ENCODE results near the gene SLC30A3. TPM values are rescaled to one million over a fixed set of nuclear protein-coding genes. Genes with fewer than 3 reads are reported as not detected.

The SLC30A3 gene
- total RNA-seq, 3 donors from 2014 or later: 0.15 to 0.43 (median 0.18) TPM

DNA sequence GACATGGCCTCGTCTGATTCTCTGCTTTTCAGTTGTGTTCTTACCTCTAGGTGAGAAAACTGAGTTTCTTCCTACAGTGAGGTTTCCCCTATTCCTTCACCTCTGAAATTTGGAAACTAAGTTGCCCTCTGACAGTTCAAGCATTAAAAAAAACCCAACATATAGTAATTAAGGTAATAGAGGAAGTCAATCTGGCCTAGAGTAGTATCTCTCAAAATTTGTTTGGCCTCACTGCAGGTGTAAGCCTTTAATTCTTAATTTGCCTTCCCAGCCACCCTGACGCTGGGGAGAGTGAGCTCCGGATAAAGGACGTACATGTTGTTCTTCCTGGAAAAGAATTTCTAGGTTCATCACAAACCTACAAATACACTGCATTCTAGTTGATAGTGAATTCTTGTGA is 44.2 kb downstream of the SLC30A3 start:
- Mint-ChIP-seq H3K36me3 (ENCODE audit: insufficient read depth) (peaks cover 40% of the 10 kb centered on the region), H3K9me3 (no peaks in the 10 kb centered on the region), H3K4me1 (ENCODE audit: low read depth) (peaks cover 26% of the 10 kb centered on the region), H3K27me3 (ENCODE audit: low read depth) (no peaks in the 10 kb centered on the region), H3K4me3 (peak overlapping the region; percentile 98)
- DNase-seq: no peak
- ATAC-seq: no peak

DNA sequence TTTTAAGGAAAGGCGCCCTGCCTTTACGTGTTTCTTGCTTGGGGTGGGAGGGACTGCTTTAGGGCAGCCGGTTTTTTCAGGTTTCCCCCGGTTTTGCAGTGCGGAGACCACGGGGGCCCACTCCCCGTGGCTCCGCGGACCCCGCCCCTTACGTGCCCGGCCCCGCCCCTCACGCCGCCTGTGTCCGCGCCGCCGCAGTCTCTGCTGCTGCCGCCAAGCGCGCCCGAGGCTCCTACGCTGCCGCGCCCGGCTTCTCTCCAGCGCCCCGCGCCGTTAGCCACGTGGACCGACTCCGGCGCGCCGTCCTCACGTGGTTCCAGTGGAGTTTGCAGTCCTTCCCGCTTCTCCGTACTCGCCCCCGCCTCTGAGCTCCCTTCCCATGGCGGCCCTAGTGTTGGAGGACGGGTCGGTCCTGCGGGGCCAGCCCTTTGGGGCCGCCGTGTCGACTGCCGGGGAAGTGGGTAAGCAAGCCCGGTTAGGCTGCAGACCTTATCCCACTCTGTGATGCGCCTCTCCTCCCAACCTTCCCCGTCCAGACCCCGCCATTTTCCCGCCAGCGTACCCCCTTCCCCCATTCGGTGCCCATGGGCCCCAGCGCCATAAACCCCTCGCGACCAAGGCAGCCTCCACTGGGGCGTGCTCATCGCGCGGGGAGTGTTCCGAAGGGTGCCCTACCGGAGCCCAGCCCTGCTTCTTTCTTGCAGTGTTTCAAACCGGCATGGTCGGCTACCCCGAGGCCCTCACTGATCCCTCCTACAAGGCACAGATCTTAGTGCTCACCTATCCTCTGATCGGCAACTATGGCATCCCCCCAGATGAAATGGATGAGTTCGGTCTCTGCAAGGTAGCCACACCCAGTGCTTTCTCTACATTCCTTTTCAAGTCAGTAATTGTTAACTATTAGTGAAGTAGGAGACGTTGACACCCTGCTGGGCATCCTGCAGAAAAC is 45.4 kb downstream of the SLC30A3 start, which contains the start of gene CAD:
Gene CAD (plus strand): TSS at position 197 of the 949 bp plus-strand sequence. CDS start 183 bp downstream, at position 380.
- ATAC-seq (peak; percentile 88), DNase-seq (peak; percentile 87)
- Mint-ChIP-seq H3K36me3 (ENCODE audit: insufficient read depth) (peaks cover 38% of the 10 kb centered on the region), H3K4me3 (peak within 1 kb of the TSS; percentile 98), H3K9me3 (no peaks in the 10 kb centered on the region), H3K4me1 (ENCODE audit: low read depth) (peaks cover 35% of the 10 kb centered on the region), H3K27me3 (ENCODE audit: low read depth) (no peaks in the 10 kb centered on the region)

DNA sequence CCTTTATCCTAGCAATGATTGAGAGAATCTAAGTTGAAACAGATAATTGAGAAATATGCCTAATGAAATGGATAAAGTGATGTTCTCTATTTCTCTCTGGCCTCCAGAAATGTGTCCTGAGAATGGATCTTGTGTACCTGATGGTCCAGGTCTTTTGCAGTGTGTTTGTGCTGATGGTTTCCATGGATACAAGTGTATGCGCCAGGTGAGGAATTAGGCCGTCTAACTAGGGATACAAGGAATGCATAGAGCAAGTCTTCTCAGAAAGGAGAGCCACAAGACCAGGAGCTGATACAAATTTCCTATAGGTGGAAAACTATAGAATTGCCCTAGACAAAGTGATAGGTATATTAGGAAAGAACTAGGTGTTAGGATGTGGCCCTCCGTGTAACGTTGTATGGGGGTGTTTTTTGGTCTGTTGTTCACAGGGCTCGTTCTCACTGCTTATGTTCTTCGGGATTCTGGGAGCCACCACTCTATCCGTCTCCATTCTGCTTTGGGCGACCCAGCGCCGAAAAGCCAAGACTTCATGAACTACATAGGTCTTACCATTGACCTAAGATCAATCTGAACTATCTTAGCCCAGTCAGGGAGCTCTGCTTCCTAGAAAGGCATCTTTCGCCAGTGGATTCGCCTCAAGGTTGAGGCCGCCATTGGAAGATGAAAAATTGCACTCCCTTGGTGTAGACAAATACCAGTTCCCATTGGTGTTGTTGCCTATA is 46.3 kb downstream of the SLC30A3 start:
- H3K4me1 Mint-ChIP-seq (ENCODE audit: low read depth): peaks cover 35% of the 10 kb centered on the region
- no peak for ATAC-seq
- peak overlapping the region; percentile 98 for H3K4me3 Mint-ChIP-seq
- no peak for DNase-seq
- H3K36me3 Mint-ChIP-seq (ENCODE audit: insufficient read depth): peaks cover 33% of the 10 kb centered on the region
- no peaks in the 10 kb centered on the region for H3K9me3 Mint-ChIP-seq
- no peaks in the 10 kb centered on the region for H3K27me3 Mint-ChIP-seq (ENCODE audit: low read depth)

DNA sequence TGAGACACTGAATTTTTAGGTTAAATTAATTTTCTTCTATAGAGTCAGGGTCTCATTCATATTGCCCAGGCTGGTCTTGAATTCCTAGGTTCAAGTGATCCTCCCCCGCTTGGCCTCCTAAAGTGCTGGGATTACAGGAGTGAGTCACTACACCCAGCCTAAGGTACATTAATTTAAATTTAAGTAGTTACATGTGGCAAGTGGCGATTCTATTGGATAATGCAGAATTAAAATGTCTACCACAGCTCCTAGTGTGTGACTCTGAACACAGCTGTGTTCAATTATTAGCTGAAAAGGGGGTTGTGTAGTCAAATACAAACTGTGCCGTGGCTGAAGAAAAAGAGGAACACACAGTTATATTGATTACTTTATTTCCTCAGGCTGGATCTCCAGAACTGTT is 47.9 kb downstream of the SLC30A3 start:
- Mint-ChIP-seq H3K27me3 (ENCODE audit: low read depth) (no peaks in the 10 kb centered on the region), H3K9me3 (no peaks in the 10 kb centered on the region), H3K36me3 (ENCODE audit: insufficient read depth) (peaks cover 27% of the 10 kb centered on the region), H3K4me1 (ENCODE audit: low read depth) (peaks cover 38% of the 10 kb centered on the region), H3K4me3 (no peak overlapping the region)
- DNase-seq: no peak
- ATAC-seq: no peak

DNA sequence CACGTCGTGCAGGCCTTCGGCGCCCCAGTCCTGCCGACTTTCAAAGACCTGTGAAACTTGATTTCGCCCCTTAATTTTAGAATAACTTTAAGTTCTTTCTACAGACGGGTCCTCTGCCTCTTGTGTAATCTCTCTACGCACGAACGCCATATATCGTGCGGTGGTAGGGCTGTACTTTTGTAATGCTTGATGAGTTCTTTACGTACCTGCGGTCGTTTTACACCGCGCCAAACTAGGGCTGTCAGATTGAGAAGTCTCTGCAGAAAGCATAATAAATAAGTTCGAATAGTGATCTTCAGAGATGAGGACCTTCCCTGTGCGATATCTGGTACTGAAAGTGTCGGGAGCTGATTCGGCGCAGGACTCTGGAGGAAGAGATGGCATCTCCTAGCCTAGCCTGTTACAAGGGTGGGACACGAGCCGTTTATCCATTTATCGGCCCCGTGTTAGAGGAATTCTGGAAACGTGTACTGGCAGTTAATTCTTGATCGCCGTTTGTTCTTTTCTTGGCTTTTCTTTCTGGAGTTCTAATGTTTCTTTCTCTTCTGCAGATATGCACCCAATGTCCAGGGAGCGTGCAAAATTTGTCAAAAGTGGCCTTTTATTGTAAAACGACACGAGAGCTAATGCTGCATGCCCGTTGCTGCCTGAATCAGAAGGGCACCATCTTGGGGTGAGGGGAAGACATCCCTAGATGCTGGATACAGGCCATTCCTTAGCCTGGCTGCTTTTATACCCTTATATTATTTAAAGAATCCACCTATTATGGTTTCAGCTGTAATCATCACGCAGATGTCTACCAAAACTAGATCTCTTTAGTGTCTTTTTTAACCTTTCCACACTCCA is 50.0 kb downstream of the SLC30A3 start:
- Mint-ChIP-seq H3K4me3 (peak overlapping the region; percentile 98), H3K4me1 (ENCODE audit: low read depth) (peaks cover 34% of the 10 kb centered on the region), H3K36me3 (ENCODE audit: insufficient read depth) (peaks cover 24% of the 10 kb centered on the region), H3K27me3 (ENCODE audit: low read depth) (no peaks in the 10 kb centered on the region), H3K9me3 (no peaks in the 10 kb centered on the region)
- peak; percentile 21 to 31 for ATAC-seq
- DNase-seq: peak; percentile 15

DNA sequence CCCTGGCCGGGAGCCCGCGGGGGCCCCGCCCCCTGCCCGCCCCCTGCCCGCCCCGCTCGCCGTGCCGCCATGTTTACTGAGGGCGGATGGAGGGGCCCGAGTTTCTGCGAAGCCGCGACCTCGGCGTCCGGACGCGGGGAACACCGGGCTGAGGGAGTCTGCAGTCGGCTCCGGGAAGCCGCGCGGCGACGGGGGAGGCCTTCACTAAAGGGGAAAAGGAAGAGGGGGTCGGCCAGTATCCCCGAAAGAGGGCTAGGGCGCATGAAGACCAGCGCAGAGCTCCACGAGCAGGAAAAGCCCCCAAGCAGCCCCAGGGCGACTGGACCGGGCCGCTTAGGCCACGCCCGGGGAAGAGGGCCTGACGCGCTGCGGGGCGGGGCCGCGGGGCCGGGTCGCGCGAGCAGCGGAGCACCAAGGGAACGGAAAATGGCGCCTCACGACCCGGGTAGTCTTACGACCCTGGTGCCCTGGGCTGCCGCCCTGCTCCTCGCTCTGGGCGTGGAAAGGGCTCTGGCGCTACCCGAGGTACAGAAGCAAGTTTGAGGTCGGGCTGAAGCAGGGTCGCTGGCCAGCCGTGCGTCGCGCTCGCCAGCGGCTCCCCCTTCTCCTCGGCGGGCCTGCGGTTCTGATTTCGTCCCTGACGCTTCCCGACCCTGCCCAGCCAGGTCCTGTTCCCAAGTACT is 50.8 kb downstream of the SLC30A3 start, which contains the start of the genes ATRAID and SLC5A6:
Gene ATRAID (plus strand): TSS at position 99 of the 683 bp plus-strand sequence. CDS start 328 bp downstream, at position 427.
Gene SLC5A6 (minus strand): TSS at position 326 of the 683 bp plus-strand sequence. CDS start 4,618 bp downstream, outside the sequence.
- Mint-ChIP-seq H3K9me3 (no peaks in the 10 kb centered on the region), H3K27me3 (ENCODE audit: low read depth) (no peaks in the 10 kb centered on the region), H3K4me3 (peak within 1 kb of the TSS; percentile 98), H3K4me1 (ENCODE audit: low read depth) (peaks cover 33% of the 10 kb centered on the region), H3K36me3 (ENCODE audit: insufficient read depth) (peaks cover 23% of the 10 kb centered on the region)
- peak; percentile 92 to 93 for ATAC-seq
- peak; percentile 83 for DNase-seq

DNA sequence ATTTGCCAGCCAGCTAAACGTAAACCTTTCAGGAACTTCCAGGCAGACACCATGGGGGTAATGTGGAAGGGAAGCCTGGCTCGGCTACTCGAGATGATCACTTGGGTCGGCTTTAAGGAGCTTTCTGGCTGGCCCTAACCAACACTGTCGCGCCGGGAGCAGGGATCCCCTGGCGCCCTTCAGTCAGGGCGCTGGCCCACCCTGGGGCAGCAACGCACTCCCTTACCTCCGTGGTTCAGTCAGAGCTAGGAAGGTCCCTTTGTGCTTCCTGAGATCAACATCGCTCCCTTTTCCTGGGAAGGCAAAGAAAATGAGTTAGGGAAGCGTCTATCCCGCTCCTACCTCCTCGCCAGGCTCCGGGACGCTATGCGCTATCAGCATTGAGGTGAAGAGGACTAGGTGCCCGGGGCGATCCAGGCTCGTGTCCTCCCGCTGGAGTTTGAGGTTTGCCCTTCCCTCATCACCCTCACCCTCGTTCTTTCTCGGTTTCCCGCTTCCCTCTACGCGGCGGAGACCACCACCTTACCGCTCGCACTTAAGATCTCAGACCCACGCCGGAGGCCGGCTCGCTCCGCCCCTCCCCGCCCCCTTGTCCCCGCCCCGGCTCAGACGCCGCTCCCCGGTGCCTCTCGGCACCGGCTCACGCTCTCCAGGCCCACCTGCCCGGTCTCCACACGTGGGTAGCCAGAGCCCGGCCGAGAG is 51.5 kb downstream of the SLC30A3 start:
- H3K9me3 Mint-ChIP-seq: no peaks in the 10 kb centered on the region
- peaks cover 26% of the 10 kb centered on the region for H3K4me1 Mint-ChIP-seq (ENCODE audit: low read depth)
- DNase-seq (no peak), ATAC-seq (no peak)
- no peaks in the 10 kb centered on the region for H3K27me3 Mint-ChIP-seq (ENCODE audit: low read depth)
- peaks cover 26% of the 10 kb centered on the region for H3K36me3 Mint-ChIP-seq (ENCODE audit: insufficient read depth)
- peak overlapping the region; percentile 98 for H3K4me3 Mint-ChIP-seq

DNA sequence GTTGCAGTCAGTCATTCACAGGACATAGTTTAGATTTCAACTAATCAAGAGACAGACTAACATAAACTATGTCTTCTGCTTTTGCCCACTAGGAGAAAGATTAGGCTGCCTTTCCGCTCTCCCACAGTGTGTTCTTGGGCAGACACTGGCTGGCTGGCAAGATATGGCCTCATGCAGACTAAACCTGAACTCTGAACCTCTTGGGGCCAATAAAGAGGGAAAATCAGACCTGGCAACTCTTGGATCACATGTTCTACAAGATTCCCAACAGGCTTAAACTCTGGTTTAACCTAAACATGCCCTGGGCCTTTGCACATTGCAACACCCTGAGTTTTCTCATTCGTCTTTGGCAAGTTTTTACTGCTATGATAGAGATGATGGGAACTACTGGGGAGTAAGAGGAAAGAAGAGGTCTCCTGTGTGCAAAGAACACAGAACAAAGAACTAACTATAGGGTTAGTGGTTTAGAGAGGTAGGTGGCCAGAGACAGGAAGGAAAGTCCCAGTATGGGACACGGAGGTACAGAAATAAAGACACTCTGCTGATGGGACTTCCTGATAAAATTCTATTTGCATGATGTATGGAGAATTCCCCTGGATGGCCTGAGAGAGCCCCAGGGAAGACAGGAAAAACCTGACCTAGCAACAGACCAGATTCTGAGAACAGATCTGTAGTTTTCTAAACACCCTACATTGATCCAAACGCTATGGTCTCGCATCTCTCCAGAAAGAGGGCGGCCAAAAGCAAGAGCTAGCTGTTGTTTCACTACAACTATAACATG is 53.0 kb downstream of the SLC30A3 start:
- H3K9me3 Mint-ChIP-seq: no peaks in the 10 kb centered on the region
- no peaks in the 10 kb centered on the region for H3K27me3 Mint-ChIP-seq (ENCODE audit: low read depth)
- peaks cover 34% of the 10 kb centered on the region for H3K4me1 Mint-ChIP-seq (ENCODE audit: low read depth)
- DNase-seq: no peak
- ATAC-seq: no peak
- H3K4me3 Mint-ChIP-seq: peak overlapping the region; percentile 46
- peaks cover 35% of the 10 kb centered on the region for H3K36me3 Mint-ChIP-seq (ENCODE audit: insufficient read depth)

DNA sequence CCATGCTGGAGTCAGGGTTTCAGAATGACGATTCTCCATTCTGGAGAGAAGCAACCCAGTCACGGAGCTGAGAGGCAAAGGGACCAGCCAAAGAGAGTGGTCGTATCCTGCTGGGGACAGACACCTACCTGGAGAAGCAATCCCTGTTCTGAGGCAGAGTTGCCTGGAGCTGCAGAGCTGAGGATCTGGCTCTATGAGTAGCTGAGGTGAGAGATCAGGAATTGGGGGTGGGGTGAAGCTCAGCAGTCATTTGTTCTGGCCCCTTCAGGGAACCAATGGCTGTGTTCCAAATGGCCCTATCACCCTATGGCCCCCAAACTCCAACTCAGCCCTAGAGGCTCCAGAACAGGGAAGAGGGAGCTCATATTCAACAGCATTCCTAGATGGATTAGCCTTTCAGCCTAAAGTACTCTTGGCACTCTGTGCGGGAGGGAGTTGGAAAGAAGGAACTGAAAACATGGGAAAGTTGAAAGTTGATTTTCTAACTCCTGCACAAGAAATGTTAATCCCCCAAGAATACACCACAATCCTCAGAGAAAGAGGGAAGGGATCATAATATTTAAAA is 54.3 kb downstream of the SLC30A3 start:
- H3K36me3 Mint-ChIP-seq (ENCODE audit: insufficient read depth): peaks cover 38% of the 10 kb centered on the region
- no peaks in the 10 kb centered on the region for H3K9me3 Mint-ChIP-seq
- ATAC-seq (no peak), DNase-seq (no peak)
- H3K27me3 Mint-ChIP-seq (ENCODE audit: low read depth): no peaks in the 10 kb centered on the region
- peaks cover 35% of the 10 kb centered on the region for H3K4me1 Mint-ChIP-seq (ENCODE audit: low read depth)
- no peak overlapping the region for H3K4me3 Mint-ChIP-seq

DNA sequence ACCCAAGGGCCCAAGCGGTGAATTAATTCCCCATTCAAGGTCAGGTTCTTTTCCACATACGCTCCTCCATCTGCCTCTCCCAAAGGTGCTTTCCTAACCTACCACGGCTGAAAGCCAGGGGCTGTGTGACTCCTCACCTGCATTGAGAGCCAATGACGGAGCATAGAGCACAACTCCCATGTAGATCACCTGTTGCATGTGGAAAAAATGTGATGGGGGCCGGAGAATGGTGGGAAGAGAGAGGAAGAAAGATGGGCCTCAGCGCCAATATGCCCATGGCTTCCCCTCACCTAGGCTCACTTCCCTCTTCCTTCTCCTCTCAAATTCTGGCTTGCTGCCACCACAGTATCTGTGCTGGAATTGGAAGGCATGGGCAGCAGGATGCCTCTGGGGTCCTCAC is 56.5 kb downstream of the SLC30A3 start:
- DNase-seq (no peak), ATAC-seq (no peak)
- Mint-ChIP-seq H3K27me3 (ENCODE audit: low read depth) (no peaks in the 10 kb centered on the region), H3K4me3 (no peak overlapping the region), H3K9me3 (no peaks in the 10 kb centered on the region), H3K4me1 (ENCODE audit: low read depth) (peaks cover 25% of the 10 kb centered on the region), H3K36me3 (ENCODE audit: insufficient read depth) (peaks cover 47% of the 10 kb centered on the region)

DNA sequence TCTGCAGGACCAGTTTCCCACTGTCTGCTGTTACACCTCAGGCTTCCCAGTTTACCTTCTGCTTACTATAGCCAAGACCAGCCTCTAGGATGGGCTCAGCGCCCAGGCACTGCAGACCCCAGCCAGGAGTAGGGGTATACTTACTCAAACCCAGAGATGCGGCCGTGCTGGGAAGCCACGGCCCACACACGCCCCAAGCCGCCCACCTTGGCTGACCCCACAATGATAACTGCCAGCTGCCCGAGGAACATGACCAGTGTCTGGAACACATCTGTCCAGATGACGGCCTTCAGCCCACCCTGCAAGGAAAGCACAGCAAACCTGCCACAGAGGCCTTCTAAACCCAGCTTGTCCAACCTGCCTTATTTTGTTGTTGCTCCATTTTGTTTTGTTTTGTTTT is 57.6 kb downstream of the SLC30A3 start:
- DNase-seq (no peak), ATAC-seq (no peak)
- no peak overlapping the region for H3K4me3 Mint-ChIP-seq
- H3K27me3 Mint-ChIP-seq (ENCODE audit: low read depth): no peaks in the 10 kb centered on the region
- H3K36me3 Mint-ChIP-seq (ENCODE audit: insufficient read depth): peaks cover 49% of the 10 kb centered on the region
- peaks cover 24% of the 10 kb centered on the region for H3K4me1 Mint-ChIP-seq (ENCODE audit: low read depth)
- no peaks in the 10 kb centered on the region for H3K9me3 Mint-ChIP-seq

DNA sequence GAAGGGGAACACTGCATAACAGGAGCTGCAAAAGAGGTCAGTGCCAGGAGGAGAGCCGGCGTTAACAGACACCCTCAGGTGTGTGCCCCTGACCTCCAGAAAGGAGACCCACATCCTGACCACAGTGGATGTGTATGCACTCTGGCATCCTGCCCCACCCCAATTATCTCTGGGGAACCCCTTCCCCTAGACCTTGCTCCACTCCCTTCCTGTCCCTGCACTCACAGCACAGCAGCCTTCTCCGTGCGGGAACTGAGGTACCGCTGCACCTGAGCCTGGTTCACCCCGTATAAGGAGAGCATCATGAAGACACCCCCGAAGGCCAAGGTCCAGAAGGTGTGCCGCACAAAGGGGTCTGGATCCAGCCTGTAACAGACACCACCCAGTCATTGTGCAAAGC is 58.3 kb downstream of the SLC30A3 start:
- ATAC-seq: no peak
- no peak overlapping the region for H3K4me3 Mint-ChIP-seq
- no peaks in the 10 kb centered on the region for H3K9me3 Mint-ChIP-seq
- H3K4me1 Mint-ChIP-seq (ENCODE audit: low read depth): peaks cover 18% of the 10 kb centered on the region
- H3K27me3 Mint-ChIP-seq (ENCODE audit: low read depth): no peaks in the 10 kb centered on the region
- peaks cover 45% of the 10 kb centered on the region for H3K36me3 Mint-ChIP-seq (ENCODE audit: insufficient read depth)
- DNase-seq: no peak

Measured in activated T-cell treated with anti-CD3 and anti-CD28 coated beads, Interleukin-2, amount 50 U/mL, for 4 hours (primary cell).